ENCODE measurements around the gene TAF15. TPM values are rescaled to one million over a fixed set of nuclear protein-coding genes. Genes with fewer than 3 reads are reported as not detected.
A peak's percentile ranks its signal among the peaks of the same experiment; 100 is the strongest.

TAF15 gene
- total and polyA plus RNA-seq, 2 of the 13 experiments (the other 11 are each of a cell fraction or from before 2014, with no cell fraction given) = 25.2 to 26.5 TPM

DNA sequence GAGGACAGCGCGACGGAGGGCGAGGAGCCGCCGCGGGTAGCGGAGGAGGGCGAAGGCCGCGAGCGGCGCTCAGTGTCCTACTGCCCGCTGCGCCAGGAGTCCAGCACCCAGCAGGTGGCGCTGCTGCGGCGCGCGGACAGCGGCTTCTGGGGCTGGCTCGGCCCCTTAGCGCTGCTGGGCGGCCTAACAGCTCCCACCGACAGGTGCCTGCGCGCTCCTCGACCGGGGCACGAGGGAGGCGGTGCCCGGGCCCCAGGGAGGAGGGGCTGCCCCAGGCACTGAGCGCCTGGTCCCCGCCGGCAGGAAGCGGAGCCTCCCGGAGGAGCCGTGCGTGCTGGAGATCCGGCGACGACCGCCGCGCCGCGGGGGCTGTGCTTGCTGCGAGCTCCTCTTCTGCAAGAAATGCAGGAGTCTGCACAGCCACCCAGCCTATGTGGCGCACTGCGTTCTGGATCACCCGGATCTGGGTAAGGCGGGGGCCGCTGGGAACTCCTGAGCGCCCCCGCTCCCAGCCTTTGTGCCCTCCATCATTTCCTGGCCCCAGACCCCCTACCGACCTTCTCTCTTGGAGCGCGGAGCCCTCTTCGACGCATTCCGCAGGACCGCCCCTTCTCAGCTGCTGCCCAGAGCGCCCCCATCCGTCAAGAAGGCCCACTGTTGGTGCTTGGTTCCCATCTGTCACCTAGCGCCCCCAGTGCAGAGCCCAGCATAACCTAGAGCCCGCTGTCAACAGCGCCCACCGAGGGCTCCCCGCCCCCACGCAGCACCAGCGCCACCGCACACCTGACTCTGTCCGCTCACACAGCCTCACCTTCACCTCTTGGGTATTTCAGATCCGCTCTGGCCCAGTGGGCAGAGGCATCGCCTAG, 44.9 kb upstream of the TAF15 start (continued):
- peak; percentile 22; the same call in 1 of the 2 replicates for TF ChIP-seq ZNF552 (CRISPR knock-in tag; IDR thresholded peaks at IDR 0.05; ENCODE audit: borderline replicate concordance)
- 0 out of 2 replicates have a peak, but pooled peaks have one; percentile 80 for TF ChIP-seq ZFP82 (CRISPR knock-in tag; IDR thresholded peaks at IDR 0.05; ENCODE audit: borderline replicate concordance)
- peak; percentile 72; the same call in 1 of the 2 replicates for TF ChIP-seq ZNF232 (CRISPR knock-in tag; IDR thresholded peaks at IDR 0.05; ENCODE audit: borderline replicate concordance)
- peak; percentile 57 for TF ChIP-seq SAP130 (CRISPR knock-in tag; IDR thresholded peaks at IDR 0.05; ENCODE audit: low read depth)
- 0 out of 2 replicates have a peak, but pooled peaks have one; percentile 26 for TF ChIP-seq ZNF317 (CRISPR knock-in tag; IDR thresholded peaks at IDR 0.05)
- TF ChIP-seq, protein P1, sequence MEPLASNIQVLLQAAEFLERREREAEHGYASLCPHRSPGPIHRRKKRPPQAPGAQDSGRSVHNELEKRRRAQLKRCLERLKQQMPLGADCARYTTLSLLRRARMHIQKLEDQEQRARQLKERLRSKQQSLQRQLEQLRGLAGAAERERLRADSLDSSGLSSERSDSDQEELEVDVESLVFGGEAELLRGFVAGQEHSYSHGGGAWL (CRISPR knock-in tag; IDR thresholded peaks at IDR 0.05) = peak; percentile 93
- TF ChIP-seq CC2D1A (CRISPR knock-in tag; IDR thresholded peaks at IDR 0.05) = no peak
- peak; percentile 45; the same call in 1 of the 2 replicates for TF ChIP-seq RBFOX2 (IDR thresholded peaks at IDR 0.05; ENCODE audit: low read depth, low read length)
- no peak for TF ChIP-seq SSRP1 (CRISPR knock-in tag; IDR thresholded peaks at IDR 0.05)
- TF ChIP-seq ARNTL (CRISPR knock-in tag; IDR thresholded peaks at IDR 0.05) = 0 out of 2 replicates have a peak, but pooled peaks have one; percentile 60
- TF ChIP-seq TAF15 (IDR thresholded peaks at IDR 0.05; ENCODE audit: low read depth, low read length, poor library complexity, severe bottlenecking) = no peak
- TF ChIP-seq U2AF2 (IDR thresholded peaks at IDR 0.05; ENCODE audit: low read depth, low read length) = no peak
- no peak for TF ChIP-seq HCFC1 (IDR thresholded peaks at IDR 0.05; ENCODE audit: low read depth, low read length)
- peak; percentile 57; the same call in 1 of the 2 replicates for TF ChIP-seq ZNF30 (CRISPR knock-in tag; IDR thresholded peaks at IDR 0.05)
- TF ChIP-seq ZNF329 (CRISPR knock-in tag; IDR thresholded peaks at IDR 0.05; ENCODE audit: low read depth) = peak; percentile 80
- TF ChIP-seq ZFY (CRISPR knock-in tag; IDR thresholded peaks at IDR 0.05) = peak; percentile 88
- TF ChIP-seq, protein P2, sequence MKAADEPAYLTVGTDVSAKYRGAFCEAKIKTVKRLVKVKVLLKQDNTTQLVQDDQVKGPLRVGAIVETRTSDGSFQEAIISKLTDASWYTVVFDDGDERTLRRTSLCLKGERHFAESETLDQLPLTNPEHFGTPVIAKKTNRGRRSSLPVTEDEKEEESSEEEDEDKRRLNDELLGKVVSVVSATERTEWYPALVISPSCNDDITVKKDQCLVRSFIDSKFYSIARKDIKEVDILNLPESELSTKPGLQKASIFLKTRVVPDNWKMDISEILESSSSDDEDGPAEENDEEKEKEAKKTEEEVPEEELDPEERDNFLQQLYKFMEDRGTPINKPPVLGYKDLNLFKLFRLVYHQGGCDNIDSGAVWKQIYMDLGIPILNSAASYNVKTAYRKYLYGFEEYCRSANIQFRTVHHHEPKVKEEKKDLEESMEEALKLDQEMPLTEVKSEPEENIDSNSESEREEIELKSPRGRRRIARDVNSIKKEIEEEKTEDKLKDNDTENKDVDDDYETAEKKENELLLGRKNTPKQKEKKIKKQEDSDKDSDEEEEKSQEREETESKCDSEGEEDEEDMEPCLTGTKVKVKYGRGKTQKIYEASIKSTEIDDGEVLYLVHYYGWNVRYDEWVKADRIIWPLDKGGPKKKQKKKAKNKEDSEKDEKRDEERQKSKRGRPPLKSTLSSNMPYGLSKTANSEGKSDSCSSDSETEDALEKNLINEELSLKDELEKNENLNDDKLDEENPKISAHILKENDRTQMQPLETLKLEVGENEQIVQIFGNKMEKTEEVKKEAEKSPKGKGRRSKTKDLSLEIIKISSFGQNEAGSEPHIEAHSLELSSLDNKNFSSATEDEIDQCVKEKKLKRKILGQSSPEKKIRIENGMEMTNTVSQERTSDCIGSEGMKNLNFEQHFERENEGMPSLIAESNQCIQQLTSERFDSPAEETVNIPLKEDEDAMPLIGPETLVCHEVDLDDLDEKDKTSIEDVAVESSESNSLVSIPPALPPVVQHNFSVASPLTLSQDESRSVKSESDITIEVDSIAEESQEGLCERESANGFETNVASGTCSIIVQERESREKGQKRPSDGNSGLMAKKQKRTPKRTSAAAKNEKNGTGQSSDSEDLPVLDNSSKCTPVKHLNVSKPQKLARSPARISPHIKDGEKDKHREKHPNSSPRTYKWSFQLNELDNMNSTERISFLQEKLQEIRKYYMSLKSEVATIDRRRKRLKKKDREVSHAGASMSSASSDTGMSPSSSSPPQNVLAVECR (CRISPR knock-in tag; IDR thresholded peaks at IDR 0.05; ENCODE audit: borderline replicate concordance) = peak; percentile 74; the same call in 1 of the 2 replicates
- TF ChIP-seq NFKBIZ (CRISPR knock-in tag; IDR thresholded peaks at IDR 0.05) = no peak
- peak; percentile 85; the same call in 1 of the 2 replicates for TF ChIP-seq CENPT (CRISPR knock-in tag; IDR thresholded peaks at IDR 0.05; ENCODE audit: low read depth)
- TF ChIP-seq MED8 (CRISPR knock-in tag; IDR thresholded peaks at IDR 0.05; ENCODE audit: insufficient replicate concordance) = peak; percentile 17
- TF ChIP-seq CEBPG (CRISPR knock-in tag; IDR thresholded peaks at IDR 0.05) = 0 out of 2 replicates have a peak, but pooled peaks have one; percentile 20
- TF ChIP-seq, protein P3, sequence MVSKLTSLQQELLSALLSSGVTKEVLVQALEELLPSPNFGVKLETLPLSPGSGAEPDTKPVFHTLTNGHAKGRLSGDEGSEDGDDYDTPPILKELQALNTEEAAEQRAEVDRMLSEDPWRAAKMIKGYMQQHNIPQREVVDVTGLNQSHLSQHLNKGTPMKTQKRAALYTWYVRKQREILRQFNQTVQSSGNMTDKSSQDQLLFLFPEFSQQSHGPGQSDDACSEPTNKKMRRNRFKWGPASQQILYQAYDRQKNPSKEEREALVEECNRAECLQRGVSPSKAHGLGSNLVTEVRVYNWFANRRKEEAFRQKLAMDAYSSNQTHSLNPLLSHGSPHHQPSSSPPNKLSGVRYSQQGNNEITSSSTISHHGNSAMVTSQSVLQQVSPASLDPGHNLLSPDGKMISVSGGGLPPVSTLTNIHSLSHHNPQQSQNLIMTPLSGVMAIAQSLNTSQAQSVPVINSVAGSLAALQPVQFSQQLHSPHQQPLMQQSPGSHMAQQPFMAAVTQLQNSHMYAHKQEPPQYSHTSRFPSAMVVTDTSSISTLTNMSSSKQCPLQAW (CRISPR knock-in tag; IDR thresholded peaks at IDR 0.05) = 0 out of 2 replicates have a peak, but pooled peaks have one; percentile 24
- TF ChIP-seq NFKB2 (CRISPR knock-in tag; IDR thresholded peaks at IDR 0.05; ENCODE audit: borderline replicate concordance) = peak; percentile 85
- TF ChIP-seq SAFB2 (CRISPR knock-in tag; IDR thresholded peaks at IDR 0.05; ENCODE audit: borderline replicate concordance, low read depth) = peak; percentile 59; the same call in 1 of the 2 replicates

Data from HepG2 (cell line).